ENCODE data around the gene TLE5.

TLE5 gene

GRCh38 chr19:3005345-3005744 lies 57.0 kb downstream of the TLE5 start:
- Histone ChIP-seq H3K4me3 (IDR thresholded peaks at IDR 0.05; ENCODE audit: insufficient read depth, low read depth, low read length) (no peak overlapping the region), H2AFZ (ENCODE audit: low read depth) (no peak overlapping the region), H3K27me3 (ENCODE audit: insufficient read depth, low read depth) (peaks cover 80% of the 10 kb centered on the region), H3K4me1 (ENCODE audit: low read depth, poor library complexity, severe bottlenecking) (peaks cover 7% of the 10 kb centered on the region), H3K4me2 (no peak overlapping the region), H4K20me1 (ENCODE audit: insufficient read depth) (no peaks in the 10 kb centered on the region), H3K36me3 (ENCODE audit: insufficient read depth) (no peaks in the 10 kb centered on the region), H3K79me2 (ENCODE audit: insufficient read depth, low read depth) (no peaks in the 10 kb centered on the region), H3K9ac (no peak overlapping the region), H3K27ac (no peak overlapping the region)
- TF ChIP-seq CTCF (conservative IDR thresholded peaks at IDR 0.05; ENCODE audit: low read depth, low read length), result no peak

GRCh38 chr19:3004522-3004921 lies 57.8 kb downstream of the TLE5 start:
- no peak overlapping the region for H3K9ac ChIP-seq
- H2AFZ ChIP-seq (ENCODE audit: low read depth), result no peak overlapping the region
- H3K27ac ChIP-seq, result no peak overlapping the region
- TF ChIP-seq CTCF (conservative IDR thresholded peaks at IDR 0.05; ENCODE audit: low read depth, low read length), result no peak
- H3K27me3 ChIP-seq (ENCODE audit: insufficient read depth, low read depth), result peaks cover 74% of the 10 kb centered on the region
- H3K36me3 ChIP-seq (ENCODE audit: insufficient read depth), result no peaks in the 10 kb centered on the region
- H4K20me1 ChIP-seq (ENCODE audit: insufficient read depth), result no peaks in the 10 kb centered on the region
- H3K79me2 ChIP-seq (ENCODE audit: insufficient read depth, low read depth), result no peaks in the 10 kb centered on the region
- peaks cover 7% of the 10 kb centered on the region for H3K4me1 ChIP-seq (ENCODE audit: low read depth, poor library complexity, severe bottlenecking)
- H3K4me2 ChIP-seq, result no peak overlapping the region
- H3K4me3 ChIP-seq (IDR thresholded peaks at IDR 0.05; ENCODE audit: insufficient read depth, low read depth, low read length), result no peak overlapping the region

- Histone ChIP-seq H3K36me3 (ENCODE audit: insufficient read depth) (no peaks in the 10 kb centered on the region), H3K79me2 (ENCODE audit: insufficient read depth, low read depth) (no peaks in the 10 kb centered on the region), H3K4me3 (IDR thresholded peaks at IDR 0.05; ENCODE audit: insufficient read depth, low read depth, low read length) (no peak overlapping the region), H3K9ac (no peak overlapping the region), H3K27me3 (ENCODE audit: insufficient read depth, low read depth) (peaks cover 73% of the 10 kb centered on the region), H3K27ac (no peak overlapping the region), H2AFZ (ENCODE audit: low read depth) (no peak overlapping the region), H3K4me1 (ENCODE audit: low read depth, poor library complexity, severe bottlenecking) (peaks cover 6% of the 10 kb centered on the region), H3K4me2 (no peak overlapping the region), H4K20me1 (ENCODE audit: insufficient read depth) (no peaks in the 10 kb centered on the region)
- TF ChIP-seq CTCF (conservative IDR thresholded peaks at IDR 0.05; ENCODE audit: low read depth, low read length), result no peak
Observed at GRCh38 chr19:3003046-3003445, 59.2 kb downstream of the TLE5 start.

Measured in KMS-11 (cell line).